Caco-2 (cell line): ENCODE results near the gene EFCAB9. TPM values are rescaled to one million over a fixed set of nuclear protein-coding genes. Genes with fewer than 3 reads are reported as not detected.
A peak's percentile ranks its signal among the peaks of the same experiment; 100 is the strongest.

Experiments used
- BruUV-seq: library from RNA; stranded (reverse); fragments of 400-500 nt; replicated peaks from 2 replicates; lab custom pipeline; 2021; lab: Mats Ljungman, UMichigan
- CTCF ChIA-PET: fragments of 300-600 bp; sonication (Branson Sonifier 250); formaldehyde crosslinking; loops from one replicate; lab custom pipeline; 2022; ENCODE audit warnings: antibody characterized with exemption; lab: Charles Lee
- POLR2A ChIA-PET: fragments of 300-600 bp; sonication (Branson Sonifier 250); formaldehyde crosslinking; loops from one replicate; lab custom pipeline; 2022; ENCODE audit warnings: antibody characterized with exemption; lab: Charles Lee
- DNase-seq, 2 experiments: peaks; one replicate each; pipeline versions ENCODE4 v3.0.0 to v3.0.0-alpha.2; 2020 to 2022
- H3K27me3 ChIP-seq: replicated peaks from 2 replicates; pipeline ENCODE4 v1.6.0; 2011; ENCODE audit warnings: low read length; ENCODE audit not compliant: control insufficient read depth, insufficient read depth
- H3K36me3 ChIP-seq: 2 replicates; pipeline ENCODE4 v1.5.1; 2011; ENCODE audit warnings: low read length; ENCODE audit not compliant: control insufficient read depth, insufficient read depth
- H3K4me1 ChIP-seq: fragments of 250-450 bp; sonication (Bioruptor Pico); 2 replicates; pipeline ENCODE4 v1.5.1; 2020; ENCODE audit warnings: mild to moderate bottlenecking
- H3K4me3 ChIP-seq: 2 replicates; pipeline ENCODE4 v1.5.1; 2011; ENCODE audit warnings: low read depth, mild to moderate bottlenecking, control low read depth, low read length
- H3K9me3 ChIP-seq: fragments of 250-450 bp; sonication (Bioruptor Pico); 2 replicates; pipeline ENCODE4 v1.5.1; 2020; ENCODE audit warnings: mild to moderate bottlenecking, moderate library complexity
- H3K27ac Mint-ChIP-seq: one replicate; pipeline ENCODE4 v1.8.0; 2022; ENCODE audit warnings: mixed read lengths; ENCODE audit not compliant: unreplicated experiment
- H3K27me3 Mint-ChIP-seq: one replicate; pipeline ENCODE4 v1.8.0; 2022; ENCODE audit warnings: mixed read lengths; ENCODE audit not compliant: insufficient read depth, unreplicated experiment
- H3K36me3 Mint-ChIP-seq: one replicate; pipeline ENCODE4 v1.8.0; 2022; ENCODE audit warnings: mild to moderate bottlenecking, mixed read lengths; ENCODE audit not compliant: insufficient read depth, unreplicated experiment
- H3K4me1 Mint-ChIP-seq: one replicate; pipeline ENCODE4 v1.8.0; 2022; ENCODE audit warnings: low read depth, mixed read lengths; ENCODE audit not compliant: unreplicated experiment
- H3K4me3 Mint-ChIP-seq: one replicate; pipeline ENCODE4 v1.8.0; 2022; ENCODE audit warnings: mild to moderate bottlenecking, moderate library complexity, mixed read lengths; ENCODE audit not compliant: unreplicated experiment
- H3K9me3 Mint-ChIP-seq: one replicate; pipeline ENCODE4 v1.8.0; 2022; ENCODE audit warnings: mixed read lengths; ENCODE audit not compliant: unreplicated experiment
- CTCF ChIP-seq, 2 experiments: fragments of 200-600 bp in 1 of 2; IDR thresholded peaks; 1 replicate in 1 of 2; 2 replicates in 1 of 2; pipeline versions ENCODE4 v1.5.1 to v1.8.0; 2011 to 2022; ENCODE audit warnings: antibody characterized with exemption in 1 of 2, control low read depth in 1 of 2, inconsistent platforms in 1 of 2, low read depth in 1 of 2, low read length in 1 of 2, mild to moderate bottlenecking in 1 of 2, moderate library complexity in 1 of 2; ENCODE audit not compliant: insufficient read depth in 1 of 2, severe bottlenecking in 1 of 2, unreplicated experiment in 1 of 2
- intact Hi-C: fragments of 100-400 bp; cut with micrococcal nuclease; formaldehyde crosslinking; loops from one replicate; pipeline ENCODE4 v1.10.0; 2022; ENCODE audit not compliant: unreplicated experiment
- total RNA-seq: library from RNA; stranded (reverse); gene quantifications from 2 replicates; pipeline ENCODE4 v1.2.3, GENCODE V29; 2022

Gene EFCAB9
- total RNA-seq, 1 experiment from 2014 or later: not detected

- Mint-ChIP-seq H3K36me3 (peaks cover 42% of the 10 kb centered on the region), H3K27me3 (no peaks in the 10 kb centered on the region), H3K9me3 (no peaks in the 10 kb centered on the region), H3K4me1 (peaks cover 47% of the 10 kb centered on the region), H3K27ac (peak overlapping the region; percentile 70), H3K4me3 (peak overlapping the region; percentile 55)
- intact Hi-C loops: loop anchor here (1.0 to 2.0 kb wide), 2 partner anchors 47 to 48 kb away; partner anchors contain the start of genes STK10 and UBTD2
- no peak for TF ChIP-seq CTCF (IDR thresholded peaks at IDR 0.05; ENCODE audit: insufficient read depth in 1 of 2, low read depth in 1 of 2, low read length in 1 of 2, severe bottlenecking in 1 of 2, unreplicated experiment in 1 of 2)
- Histone ChIP-seq H3K4me1 (peaks cover 52% of the 10 kb centered on the region), H3K4me3 (no peak overlapping the region), H3K27me3 (no peaks in the 10 kb centered on the region), H3K36me3 (peaks cover 1% of the 10 kb centered on the region), H3K9me3 (no peaks in the 10 kb centered on the region)
- peak in 1 of 2 experiments; percentile 48 for DNase-seq
- CTCF ChIA-PET: interaction anchor here (0.6 to 1.5 kb wide), 4 partner anchors 21 to 179 kb away, joined by 3 to 12 read pairs (median 4); partner anchors contain the start of gene UBTD2
- POLR2A ChIA-PET: interaction anchor here (0.8 kb wide), 1 partner anchor 47 kb away, joined by 3 read pairs; no protein-coding TSS in a partner anchor
- no TSS peak for BruUV-seq
Measured at GRCh38 chr5:172235132-172235780, 41.3 kb downstream of the EFCAB9 start.

GRCh38 chr5:172235827-172236736 lies 42.1 kb downstream of the EFCAB9 start:
- H3K4me3 ChIP-seq: no peak overlapping the region
- Mint-ChIP-seq H3K36me3 (peaks cover 34% of the 10 kb centered on the region), H3K9me3 (no peaks in the 10 kb centered on the region), H3K27me3 (no peaks in the 10 kb centered on the region), H3K4me3 (peak overlapping the region; percentile 55), H3K27ac (peak overlapping the region; percentile 70), H3K4me1 (peaks cover 53% of the 10 kb centered on the region)
- TF ChIP-seq CTCF (IDR thresholded peaks at IDR 0.05; ENCODE audit: insufficient read depth in 1 of 2, low read depth in 1 of 2, low read length in 1 of 2, severe bottlenecking in 1 of 2, unreplicated experiment in 1 of 2): no peak
- no peak for DNase-seq
- ChIA-PET CTCF (interaction anchor here (0.5 to 1.3 kb wide), 2 partner anchors 47 to 350 kb away, joined by 4 read pairs; partner anchors contain the start of gene UBTD2), POLR2A (no interaction called here)
- intact Hi-C loops: loop anchor here (1.0 to 2.0 kb wide), 2 partner anchors 47 to 48 kb away; partner anchors contain the start of genes STK10 and UBTD2
- no peaks in the 10 kb centered on the region for H3K9me3 ChIP-seq
- H3K4me1 ChIP-seq: peaks cover 56% of the 10 kb centered on the region
- H3K27me3 ChIP-seq: no peaks in the 10 kb centered on the region
- H3K36me3 ChIP-seq: peaks cover 1% of the 10 kb centered on the region
- no TSS peak for BruUV-seq

GRCh38 chr5:172238334-172238733 lies 44.4 kb downstream of the EFCAB9 start:
- TF ChIP-seq CTCF (IDR thresholded peaks at IDR 0.05; ENCODE audit: insufficient read depth in 1 of 2, low read depth in 1 of 2, low read length in 1 of 2, severe bottlenecking in 1 of 2, unreplicated experiment in 1 of 2): no peak
- no peaks in the 10 kb centered on the region for H3K27me3 ChIP-seq
- Mint-ChIP-seq H3K27me3 (no peaks in the 10 kb centered on the region), H3K4me3 (no peak overlapping the region), H3K27ac (peak overlapping the region; percentile 10), H3K36me3 (peaks cover 18% of the 10 kb centered on the region), H3K4me1 (peaks cover 53% of the 10 kb centered on the region), H3K9me3 (no peaks in the 10 kb centered on the region)
- peaks cover 2% of the 10 kb centered on the region for H3K36me3 ChIP-seq
- no peaks in the 10 kb centered on the region for H3K9me3 ChIP-seq
- H3K4me3 ChIP-seq: no peak overlapping the region
- intact Hi-C loops: no loop called here
- ChIA-PET POLR2A (no interaction called here), CTCF (no interaction called here)
- no TSS peak for BruUV-seq
- H3K4me1 ChIP-seq: peaks cover 56% of the 10 kb centered on the region
- DNase-seq: no peak
